Measurements from ENCODE around the gene MAP4K4. TPM values are rescaled to one million over a fixed set of nuclear protein-coding genes. Genes with fewer than 3 reads are reported as not detected.

Gene MAP4K4
- total RNA-seq, 1 donor from 2014 or later = 166 TPM

DNA sequence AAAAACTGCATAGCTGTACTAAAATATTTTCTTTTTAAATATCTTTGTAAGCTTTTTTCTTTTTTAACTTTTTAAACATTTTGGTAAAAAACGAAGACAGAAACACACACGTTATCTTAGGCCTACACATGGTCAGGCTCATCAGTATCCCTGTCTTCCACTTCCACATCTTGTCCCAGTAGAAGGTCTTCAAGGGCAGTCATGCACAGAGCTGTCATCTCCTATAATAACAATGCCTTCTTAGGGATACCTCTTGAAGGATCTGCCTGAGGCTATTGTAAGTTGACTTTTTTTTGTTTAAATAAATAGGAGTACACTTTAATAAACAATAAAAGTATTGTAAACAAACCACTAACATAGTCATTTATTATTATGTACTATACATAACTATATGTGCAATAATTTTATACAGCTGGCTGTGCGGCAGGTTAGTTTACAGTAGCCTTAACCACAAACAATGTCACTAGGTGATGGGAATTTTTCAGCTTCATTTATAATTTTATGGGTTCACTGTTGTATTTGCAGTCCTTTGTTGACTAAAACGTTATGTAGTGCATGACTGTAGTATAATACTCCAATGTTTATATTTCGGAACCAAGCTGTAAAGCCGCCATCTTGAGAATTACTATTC, 124.4 kb downstream of the MAP4K4 start:
- DNase-seq (ENCODE audit: extremely low spot score, unreplicated experiment) = no peak
- no peaks in the 10 kb centered on the region for H3K9me3 Mint-ChIP-seq
- H3K4me3 Mint-ChIP-seq = no peak overlapping the region
- H3K4me1 Mint-ChIP-seq (ENCODE audit: unreplicated experiment) = peaks cover 37% of the 10 kb centered on the region
- peaks cover 10% of the 10 kb centered on the region for H3K36me3 Mint-ChIP-seq
- H3K27me3 Mint-ChIP-seq = no peaks in the 10 kb centered on the region
- H3K27ac Mint-ChIP-seq = no peak overlapping the region
- TF ChIP-seq, protein P1, sequence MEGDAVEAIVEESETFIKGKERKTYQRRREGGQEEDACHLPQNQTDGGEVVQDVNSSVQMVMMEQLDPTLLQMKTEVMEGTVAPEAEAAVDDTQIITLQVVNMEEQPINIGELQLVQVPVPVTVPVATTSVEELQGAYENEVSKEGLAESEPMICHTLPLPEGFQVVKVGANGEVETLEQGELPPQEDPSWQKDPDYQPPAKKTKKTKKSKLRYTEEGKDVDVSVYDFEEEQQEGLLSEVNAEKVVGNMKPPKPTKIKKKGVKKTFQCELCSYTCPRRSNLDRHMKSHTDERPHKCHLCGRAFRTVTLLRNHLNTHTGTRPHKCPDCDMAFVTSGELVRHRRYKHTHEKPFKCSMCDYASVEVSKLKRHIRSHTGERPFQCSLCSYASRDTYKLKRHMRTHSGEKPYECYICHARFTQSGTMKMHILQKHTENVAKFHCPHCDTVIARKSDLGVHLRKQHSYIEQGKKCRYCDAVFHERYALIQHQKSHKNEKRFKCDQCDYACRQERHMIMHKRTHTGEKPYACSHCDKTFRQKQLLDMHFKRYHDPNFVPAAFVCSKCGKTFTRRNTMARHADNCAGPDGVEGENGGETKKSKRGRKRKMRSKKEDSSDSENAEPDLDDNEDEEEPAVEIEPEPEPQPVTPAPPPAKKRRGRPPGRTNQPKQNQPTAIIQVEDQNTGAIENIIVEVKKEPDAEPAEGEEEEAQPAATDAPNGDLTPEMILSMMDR (conservative IDR thresholded peaks at IDR 0.05) = no peak

DNA sequence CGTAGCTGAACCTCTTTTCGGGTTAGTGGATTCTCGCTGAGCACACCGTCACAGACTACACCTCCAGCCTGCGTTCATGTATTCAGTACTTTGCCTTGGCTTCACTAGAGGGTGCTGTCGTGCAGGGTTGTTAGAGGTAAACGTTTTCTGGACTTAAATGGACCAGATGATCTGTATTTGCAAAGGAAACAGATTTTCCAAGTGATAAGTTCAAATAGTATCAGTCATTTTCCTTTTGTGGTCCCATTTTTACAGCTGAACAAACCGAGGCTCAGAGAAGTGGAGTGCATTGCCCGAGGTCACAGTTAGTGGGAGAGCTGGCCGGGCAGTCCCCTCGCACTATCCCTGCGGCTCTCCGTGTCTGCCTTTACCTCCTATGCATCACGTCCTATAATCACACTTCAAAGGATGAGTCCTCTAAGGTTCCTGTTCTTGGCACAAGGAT, 125.9 kb downstream of the MAP4K4 start:
- no peaks in the 10 kb centered on the region for H3K9me3 Mint-ChIP-seq
- no peak for DNase-seq (ENCODE audit: extremely low spot score, unreplicated experiment)
- peak overlapping the region; percentile 0 for H3K27ac Mint-ChIP-seq
- TF ChIP-seq, protein P1 (conservative IDR thresholded peaks at IDR 0.05) = peak; percentile 72
- peaks cover 37% of the 10 kb centered on the region for H3K4me1 Mint-ChIP-seq (ENCODE audit: unreplicated experiment)
- H3K4me3 Mint-ChIP-seq = no peak overlapping the region
- peaks cover 22% of the 10 kb centered on the region for H3K36me3 Mint-ChIP-seq
- no peaks in the 10 kb centered on the region for H3K27me3 Mint-ChIP-seq

DNA sequence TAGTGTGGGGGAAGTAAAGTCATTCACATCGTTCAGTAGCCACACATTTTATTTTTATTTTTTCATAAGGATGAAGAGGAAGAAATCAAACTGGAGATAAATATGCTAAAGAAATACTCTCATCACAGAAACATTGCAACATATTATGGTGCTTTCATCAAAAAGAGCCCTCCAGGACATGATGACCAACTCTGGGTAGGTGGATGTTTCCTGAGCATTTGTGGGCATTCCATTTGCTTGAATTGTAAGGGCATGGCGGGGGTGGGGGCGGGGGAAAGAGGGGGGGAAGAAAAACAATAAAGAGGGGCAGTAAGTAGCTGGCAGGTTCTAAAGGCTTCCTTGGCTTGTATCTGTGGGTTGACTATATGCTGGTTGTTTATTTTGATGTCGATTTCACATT, 126.4 kb downstream of the MAP4K4 start:
- Mint-ChIP-seq H3K4me3 (no peak overlapping the region), H3K36me3 (peaks cover 22% of the 10 kb centered on the region), H3K9me3 (no peaks in the 10 kb centered on the region), H3K27ac (peak overlapping the region; percentile 0), H3K4me1 (ENCODE audit: unreplicated experiment) (peaks cover 37% of the 10 kb centered on the region), H3K27me3 (no peaks in the 10 kb centered on the region)
- TF ChIP-seq, protein P1 (conservative IDR thresholded peaks at IDR 0.05) = no peak
- no peak for DNase-seq (ENCODE audit: extremely low spot score, unreplicated experiment)

DNA sequence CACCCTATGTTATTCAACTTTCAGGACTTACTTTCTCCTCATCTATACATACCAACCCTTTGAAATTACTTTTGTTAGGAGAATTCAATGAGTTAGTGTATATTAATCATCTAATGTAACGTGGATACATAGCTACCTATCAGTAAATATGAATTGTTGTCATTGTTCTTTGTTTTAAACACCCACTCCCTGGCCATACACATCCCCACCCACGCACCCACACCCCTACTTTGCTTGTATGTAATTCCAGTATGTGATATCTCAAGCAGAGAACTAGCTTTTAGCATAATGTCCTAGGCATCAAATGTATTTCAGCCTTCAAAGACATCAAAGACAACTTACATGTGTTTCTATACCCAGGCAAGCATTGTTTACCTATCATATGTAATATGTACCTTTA, 129.2 kb downstream of the MAP4K4 start:
- no peak overlapping the region for H3K4me3 Mint-ChIP-seq
- H3K36me3 Mint-ChIP-seq = peaks cover 41% of the 10 kb centered on the region
- DNase-seq (ENCODE audit: extremely low spot score, unreplicated experiment) = no peak
- H3K27ac Mint-ChIP-seq = peak overlapping the region; percentile 85
- TF ChIP-seq, protein P1 (conservative IDR thresholded peaks at IDR 0.05) = no peak
- H3K27me3 Mint-ChIP-seq = no peaks in the 10 kb centered on the region
- H3K9me3 Mint-ChIP-seq = no peaks in the 10 kb centered on the region
- peaks cover 40% of the 10 kb centered on the region for H3K4me1 Mint-ChIP-seq (ENCODE audit: unreplicated experiment)

DNA sequence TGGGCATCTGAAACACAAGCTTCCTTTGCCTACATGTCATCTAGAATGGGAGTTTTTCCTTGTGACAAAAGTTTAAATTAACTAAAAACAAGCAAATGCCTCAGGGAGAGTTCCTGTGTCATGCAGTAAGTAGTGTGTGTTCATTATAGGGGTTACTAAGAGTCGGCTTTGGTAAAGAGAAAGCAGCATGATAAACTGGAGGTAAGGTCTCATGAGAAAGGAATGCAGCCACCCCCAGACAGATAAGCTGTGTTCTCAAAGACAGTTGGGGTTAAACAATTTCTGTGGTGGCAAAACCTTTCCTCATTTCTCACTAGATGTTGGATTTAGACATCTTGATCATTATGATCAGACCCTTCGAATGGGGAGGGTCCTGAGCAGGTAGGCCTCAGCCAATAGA, 129.7 kb downstream of the MAP4K4 start:
- no peaks in the 10 kb centered on the region for H3K9me3 Mint-ChIP-seq
- TF ChIP-seq, protein P1 (conservative IDR thresholded peaks at IDR 0.05) = no peak
- no peak for DNase-seq (ENCODE audit: extremely low spot score, unreplicated experiment)
- H3K36me3 Mint-ChIP-seq = peaks cover 41% of the 10 kb centered on the region
- no peaks in the 10 kb centered on the region for H3K27me3 Mint-ChIP-seq
- H3K4me3 Mint-ChIP-seq = peak overlapping the region; percentile 16
- H3K27ac Mint-ChIP-seq = peak overlapping the region; percentile 85
- peaks cover 40% of the 10 kb centered on the region for H3K4me1 Mint-ChIP-seq (ENCODE audit: unreplicated experiment)

Measured in type B pancreatic cell (in vitro differentiated cells).